ENCODE data around the gene ZC3H12C.

Gene ZC3H12C

GRCh38 chr11:110100476-110101240 is 7.5 kb downstream of the ZC3H12C start:
- DNase-seq: no peak

GRCh38 chr11:110106713-110107274 is 13.6 kb downstream of the ZC3H12C start:
- DNase-seq: no peak

- no peak for DNase-seq
Observed at GRCh38 chr11:110110854-110111253, 17.7 kb downstream of the ZC3H12C start.

- DNase-seq: no peak
Observed at GRCh38 chr11:110112457-110112856, 19.3 kb downstream of the ZC3H12C start.

GRCh38 chr11:110113505-110113904 is 20.3 kb downstream of the ZC3H12C start:
- no peak for DNase-seq

GRCh38 chr11:110113973-110114372 is 20.8 kb downstream of the ZC3H12C start:
- DNase-seq: no peak

- no peak for DNase-seq
Observed at GRCh38 chr11:110119317-110119716, 26.1 kb downstream of the ZC3H12C start.

- no peak for DNase-seq
Observed at GRCh38 chr11:110121204-110121603, 28.0 kb downstream of the ZC3H12C start.

- no peak for DNase-seq
Observed at GRCh38 chr11:110123003-110123402, 29.8 kb downstream of the ZC3H12C start.

GRCh38 chr11:110124605-110125004 is 31.4 kb downstream of the ZC3H12C start:
- no peak for DNase-seq

- DNase-seq: no peak
Observed at GRCh38 chr11:110125632-110126031, 32.4 kb downstream of the ZC3H12C start.

- DNase-seq: no peak
Observed at GRCh38 chr11:110126936-110127335, 33.7 kb downstream of the ZC3H12C start.

- no peak for DNase-seq
Observed at GRCh38 chr11:110128161-110128560, 35.0 kb downstream of the ZC3H12C start.

- no peak for DNase-seq
Observed at GRCh38 chr11:110130642-110131238, 37.5 kb downstream of the ZC3H12C start.

GRCh38 chr11:110131386-110132123 is 38.4 kb downstream of the ZC3H12C start:
- no peak for DNase-seq

- DNase-seq: no peak
Observed at GRCh38 chr11:110133160-110133559, 40.0 kb downstream of the ZC3H12C start.

GRCh38 chr11:110134110-110134509 is 40.9 kb downstream of the ZC3H12C start:
- DNase-seq: no peak

- no peak for DNase-seq
Observed at GRCh38 chr11:110141812-110142211, 48.6 kb downstream of the ZC3H12C start.

GRCh38 chr11:110147962-110148709 is 54.9 kb downstream of the ZC3H12C start:
- no peak for DNase-seq

GRCh38 chr11:110148775-110149744 is 55.9 kb downstream of the ZC3H12C start:
- DNase-seq: no peak

GRCh38 chr11:110152199-110152598 is 59.0 kb downstream of the ZC3H12C start:
- no peak for DNase-seq

- DNase-seq: no peak
Observed at GRCh38 chr11:110153474-110153873, 60.3 kb downstream of the ZC3H12C start.

Data from activated effector memory CD4-positive, alpha-beta T cell treated with Interleukin-2 at 50 U/mL for 16 hours (primary cell).